PC-9 (cell line): ENCODE data around the gene ARSK.

ENCODE experiments used
- CTCF ChIP-seq: fragments of 200-600 bp; sonication (generic); conservative IDR thresholded peaks from 2 replicates; pipeline ENCODE4 v1.6.1; 2017; ENCODE audit warnings: mixed run types, antibody characterized with exemption, mild to moderate bottlenecking, moderate library complexity
- EZH2 ChIP-seq: fragments of 200-600 bp; sonication (generic); IDR thresholded peaks from 2 replicates; pipeline ENCODE4 v1.8.0; 2017; ENCODE audit warnings: antibody characterized with exemption, low read depth

DNA sequence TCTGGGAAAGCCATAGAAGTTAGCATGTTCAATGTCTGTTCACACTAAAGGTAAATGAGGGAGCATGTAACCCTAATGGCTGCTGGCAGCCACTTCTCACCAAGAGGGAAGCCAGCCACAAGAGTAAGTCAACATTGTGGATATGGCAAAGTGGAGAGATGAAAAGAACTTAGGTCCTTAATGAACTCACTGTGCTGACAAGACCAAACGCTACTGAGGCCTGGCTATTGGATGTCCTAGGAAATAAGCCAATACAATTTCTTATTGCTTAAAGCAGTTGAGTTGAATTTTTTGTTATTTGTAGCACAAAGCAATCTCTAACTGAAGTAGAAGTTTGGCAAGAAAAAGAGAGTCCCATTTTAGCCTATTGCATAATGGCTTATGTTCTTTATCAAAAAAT is 71.8 kb downstream of the ARSK start:
- TF ChIP-seq CTCF (no peak), EZH2 (no peak)
